D721Med (cell line): ENCODE results near the gene TSGA10IP.

Experiments used
- DNase-seq: peaks from one replicate; pipeline ENCODE4 v3.0.0; 2011; ENCODE audit warnings: low spot score; ENCODE audit not compliant: insufficient read length
- FAIRE-seq: peaks from 2 replicates; lab custom pipeline; 2011; peaks lifted over from hg19 to GRCh38; lab: Jason Lieb, UNC
- CTCF ChIP-seq: IDR thresholded peaks from 2 replicates; pipeline ENCODE4 v1.5.1; 2012; ENCODE audit warnings: mild to moderate bottlenecking, control low read depth; ENCODE audit not compliant: insufficient read depth; ENCODE audit errors: missing control alignments

Gene TSGA10IP

GRCh38 chr11:65945430-65945911 lies at the start of gene TSGA10IP:
TSGA10IP (plus strand) TSS chr11:65945480; CDS start chr11:65945676, 196 bp downstream.
- no peak for TF ChIP-seq CTCF
- FAIRE-seq (no peak), DNase-seq (no peak)

GRCh38 chr11:65895482-65895981 lies 49.7 kb upstream of the TSGA10IP start:
- FAIRE-seq (no peak), DNase-seq (no peak)
- TF ChIP-seq CTCF = no peak

GRCh38 chr11:65896034-65896999 lies 49.0 kb upstream of the TSGA10IP start:
- TF ChIP-seq CTCF = no peak
- FAIRE-seq (no peak), DNase-seq (no peak)

GRCh38 chr11:65897020-65897471 lies 48.2 kb upstream of the TSGA10IP start:
- no peak for TF ChIP-seq CTCF
- FAIRE-seq (no peak), DNase-seq (no peak)

GRCh38 chr11:65898656-65899355 lies 46.5 kb upstream of the TSGA10IP start:
- DNase-seq (no peak), FAIRE-seq (no peak)
- TF ChIP-seq CTCF = no peak

- FAIRE-seq (no peak), DNase-seq (no peak)
- no peak for TF ChIP-seq CTCF
These were observed 45.7 kb upstream of the TSGA10IP start for GRCh38 chr11:65899356-65900124.
